ENCODE results near the gene ST6GAL1. TPM values are rescaled to one million over a fixed set of nuclear protein-coding genes. Genes with fewer than 3 reads are reported as not detected.

Gene ST6GAL1
- total RNA-seq, 1 donor from 2014 or later, result 59.9 TPM

- Histone ChIP-seq H3K9me3 (peaks cover 0 to 7% of the 10 kb centered on the region in 2 donors), H3K4me1 (peaks cover 3 to 13% of the 10 kb centered on the region in 2 donors), H3K27me3 (no peaks in the 10 kb centered on the region), H3K36me3 (peaks cover 17 to 27% of the 10 kb centered on the region in 2 donors), H3K4me3 (no peak overlapping the region), H3K27ac (no peak overlapping the region)
- DNase-seq (ENCODE audit: low spot score in 2 of 2), result no peak
- no peak for TF ChIP-seq CTCF (IDR thresholded peaks at IDR 0.05)
- intact Hi-C loops (cut with DNase I), result no loop called here
These were observed 108.9 kb downstream of the ST6GAL1 start for GRCh38 chr3:187039100-187039722.

- Histone ChIP-seq H3K4me1 (peaks cover 4 to 17% of the 10 kb centered on the region in 2 donors), H3K9me3 (peaks cover 0 to under 1% of the 10 kb centered on the region in 2 donors), H3K36me3 (peaks cover 17 to 27% of the 10 kb centered on the region in 2 donors), H3K27ac (no peak overlapping the region), H3K4me3 (no peak overlapping the region), H3K27me3 (no peaks in the 10 kb centered on the region)
- intact Hi-C loops (cut with DNase I), result no loop called here
- no peak for TF ChIP-seq CTCF (IDR thresholded peaks at IDR 0.05)
- DNase-seq (ENCODE audit: low spot score in 2 of 2), result no peak
These were observed 109.5 kb downstream of the ST6GAL1 start for GRCh38 chr3:187039723-187040414.

GRCh38 chr3:187040516-187041361 is 110.4 kb downstream of the ST6GAL1 start:
- intact Hi-C loops (cut with DNase I), result no loop called here
- peak overlapping the region; percentile 41 to 82 for H3K27ac ChIP-seq
- peaks cover 7 to 17% of the 10 kb centered on the region in 2 donors for H3K4me1 ChIP-seq
- no peak overlapping the region for H3K4me3 ChIP-seq
- H3K9me3 ChIP-seq, result no peaks in the 10 kb centered on the region
- H3K36me3 ChIP-seq, result peaks cover 17 to 27% of the 10 kb centered on the region in 2 donors
- H3K27me3 ChIP-seq, result no peaks in the 10 kb centered on the region
- no peak for TF ChIP-seq CTCF (IDR thresholded peaks at IDR 0.05)
- DNase-seq (ENCODE audit: low spot score in 2 of 2), result no peak

- DNase-seq (ENCODE audit: low spot score in 2 of 2), result no peak
- no peak overlapping the region for H3K4me3 ChIP-seq
- H3K36me3 ChIP-seq, result peaks cover 17 to 27% of the 10 kb centered on the region in 2 donors
- no peaks in the 10 kb centered on the region for H3K27me3 ChIP-seq
- TF ChIP-seq CTCF (IDR thresholded peaks at IDR 0.05), result no peak
- H3K4me1 ChIP-seq, result peaks cover 7 to 17% of the 10 kb centered on the region in 2 donors
- peak overlapping the region; percentile 73 to 82 for H3K27ac ChIP-seq
- intact Hi-C loops (cut with DNase I), result no loop called here
- H3K9me3 ChIP-seq, result no peaks in the 10 kb centered on the region
These were observed 111.3 kb downstream of the ST6GAL1 start for GRCh38 chr3:187041362-187042307.

GRCh38 chr3:187042346-187042745 is 112.0 kb downstream of the ST6GAL1 start:
- H3K27ac ChIP-seq, result peak overlapping the region; percentile 73 to 82
- DNase-seq (ENCODE audit: low spot score in 2 of 2), result no peak
- intact Hi-C loops (cut with DNase I), result no loop called here
- peaks cover 7 to 17% of the 10 kb centered on the region in 2 donors for H3K4me1 ChIP-seq
- H3K36me3 ChIP-seq, result peaks cover 17 to 27% of the 10 kb centered on the region in 2 donors
- TF ChIP-seq CTCF (IDR thresholded peaks at IDR 0.05), result no peak
- no peak overlapping the region for H3K4me3 ChIP-seq
- H3K27me3 ChIP-seq, result no peaks in the 10 kb centered on the region
- H3K9me3 ChIP-seq, result no peaks in the 10 kb centered on the region
